HG02938 (cell line): ENCODE results near the gene ZNF35.
"Not testable (repeated sequence)": the region's sequence is repeated elsewhere in the genome, so short reads cannot be mapped to it uniquely, and the experiment has no call there.

Experiments
- ATAC-seq: cut with Tn5 transposase; IDR thresholded peaks from one replicate; pipeline ENCODE4 v1.9.1; 2021; ENCODE audit warnings: mild to moderate bottlenecking, moderate library complexity; ENCODE audit not compliant: unreplicated experiment

The ZNF35 gene

GRCh38 chr3:44648564-44649229, at the start of gene ZNF35:
Gene ZNF35 (plus strand): TSS chr3:44648732. CDS start chr3:44651068, 2,336 bp downstream.
- peak; percentile 89 for ATAC-seq

GRCh38 chr3:44601749-44602148, 46.8 kb upstream of the ZNF35 start:
- ATAC-seq: no peak

DNA sequence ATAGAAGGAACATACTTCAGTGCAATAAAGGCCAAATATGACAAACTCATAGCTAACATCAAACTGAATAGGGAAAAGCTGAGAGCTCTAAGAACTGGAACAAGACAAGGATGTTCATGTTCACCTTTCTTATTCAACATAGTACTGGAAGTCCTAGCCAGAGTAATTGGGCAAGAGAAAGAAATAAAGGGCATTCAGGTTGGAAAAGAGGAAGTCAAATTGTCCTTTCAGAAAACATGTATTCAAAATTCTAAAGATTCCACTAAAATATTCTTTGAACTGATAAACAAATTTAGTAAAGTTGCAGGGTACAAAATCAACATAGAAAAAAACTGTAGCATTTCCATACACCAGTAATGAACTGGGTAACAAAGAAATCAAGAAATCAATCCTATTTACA, 35.9 kb upstream of the ZNF35 start:
- no peak for ATAC-seq

GRCh38 chr3:44624749-44625480, 23.6 kb upstream of the ZNF35 start, which contains the start of gene ZNF197:
Gene ZNF197 (plus strand): TSS chr3:44625036. CDS start chr3:44629155, 4,119 bp downstream.
- ATAC-seq: peak; percentile 84

DNA sequence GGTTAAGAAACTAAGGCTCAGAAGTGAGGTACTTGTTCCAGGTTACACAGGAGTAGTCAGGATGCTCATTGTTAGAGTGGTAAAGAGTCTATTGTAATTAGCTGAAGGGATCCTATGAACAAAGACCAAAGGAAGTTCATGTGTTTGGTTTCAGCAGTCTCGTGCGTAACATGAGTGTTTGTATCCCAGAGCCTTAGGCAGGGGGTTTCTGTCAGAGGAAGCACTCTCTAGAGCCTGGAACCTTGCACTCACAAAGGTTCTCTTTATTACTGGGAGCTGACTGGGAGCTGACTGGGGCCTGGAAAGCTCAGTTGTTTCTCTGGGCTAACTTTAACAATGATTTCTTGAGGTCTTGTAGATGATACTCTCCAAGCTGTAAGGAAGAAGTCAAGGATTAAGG, 19.8 kb upstream of the ZNF35 start:
- no peak for ATAC-seq

- no peak for ATAC-seq
Observed at GRCh38 chr3:44632193-44632592, 16.3 kb upstream of the ZNF35 start.

GRCh38 chr3:44642337-44642736, 6.2 kb upstream of the ZNF35 start:
- ATAC-seq: no peak

GRCh38 chr3:44643024-44643423, 5.5 kb upstream of the ZNF35 start:
- ATAC-seq: no peak

- ATAC-seq: no peak
Observed at GRCh38 chr3:44647771-44648170, 761 bp upstream of the ZNF35 start.

DNA sequence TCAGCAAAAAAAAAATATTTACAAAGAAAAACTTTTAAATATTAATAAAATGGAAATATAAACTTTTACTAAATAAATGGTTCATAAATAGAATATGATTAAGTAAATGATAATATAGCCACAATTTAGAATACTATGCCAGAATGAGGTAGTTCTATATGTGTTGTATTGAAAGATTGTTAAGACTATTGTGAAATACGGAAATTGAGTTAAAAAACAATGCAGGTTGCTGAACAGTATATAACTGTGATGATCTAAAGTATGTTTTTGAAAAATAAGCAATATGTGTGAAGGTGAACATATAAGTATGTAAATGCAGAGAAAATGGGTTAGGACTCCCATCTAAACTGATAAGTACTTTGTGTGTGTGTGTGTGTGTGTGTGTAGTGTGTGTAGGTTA, 1.2 kb downstream of the ZNF35 start:
- no peak for ATAC-seq

DNA sequence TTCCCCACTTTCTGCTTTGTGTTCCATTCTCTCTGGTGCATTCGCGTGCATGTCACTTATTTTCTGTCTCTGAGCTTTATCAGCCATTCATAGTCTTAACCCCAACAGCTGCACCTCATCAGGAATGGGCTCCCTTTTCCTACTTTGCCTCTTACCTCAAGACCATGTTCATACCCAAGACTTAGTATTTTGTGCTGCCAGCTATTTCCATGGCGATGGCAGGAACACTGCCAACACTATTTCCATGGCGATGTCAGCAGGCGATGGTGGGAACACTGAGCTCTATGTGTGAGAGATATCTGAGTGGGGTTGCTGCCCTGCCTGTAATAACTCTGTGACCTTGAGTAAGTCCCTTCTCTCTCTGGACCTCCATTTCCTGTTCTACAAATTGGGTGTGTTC, 5.5 kb downstream of the ZNF35 start:
- ATAC-seq: no peak

- no peak for ATAC-seq
Observed at GRCh38 chr3:44659015-44659414, 10.5 kb downstream of the ZNF35 start.

DNA sequence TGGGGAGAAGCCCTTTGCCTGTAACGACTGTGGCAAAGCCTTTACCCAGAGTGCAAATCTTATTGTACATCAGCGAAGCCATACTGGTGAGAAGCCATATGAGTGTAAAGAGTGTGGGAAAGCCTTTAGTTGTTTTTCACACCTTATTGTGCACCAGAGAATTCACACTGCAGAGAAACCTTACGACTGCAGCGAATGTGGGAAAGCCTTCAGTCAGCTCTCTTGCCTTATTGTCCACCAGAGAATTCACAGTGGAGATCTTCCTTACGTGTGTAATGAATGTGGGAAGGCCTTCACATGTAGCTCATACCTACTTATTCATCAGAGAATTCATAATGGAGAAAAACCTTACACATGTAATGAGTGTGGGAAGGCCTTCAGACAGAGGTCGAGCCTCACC, 10.9 kb downstream of the ZNF35 start:
- ATAC-seq: no peak

DNA sequence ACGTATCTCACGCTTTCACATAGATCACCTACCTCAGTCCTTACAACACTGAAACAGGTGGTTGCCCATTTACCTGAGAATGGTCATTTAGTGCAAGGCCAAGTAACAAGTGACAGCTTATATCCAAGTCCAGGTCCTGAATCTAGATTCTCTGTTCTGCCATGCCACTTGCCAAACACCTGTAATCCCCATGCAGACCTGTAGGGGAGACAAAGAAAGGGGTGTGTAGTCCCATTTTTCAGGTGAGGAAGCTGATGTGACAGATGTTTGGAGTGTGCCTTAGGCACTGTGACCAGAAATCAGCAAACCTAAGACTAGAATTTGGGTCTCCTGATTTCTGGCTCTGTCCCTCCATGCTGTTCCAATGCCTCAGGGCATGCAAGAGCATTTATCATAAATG, 12.7 kb downstream of the ZNF35 start:
- no peak for ATAC-seq

- ATAC-seq: no peak
Observed at GRCh38 chr3:44665173-44665572, 16.6 kb downstream of the ZNF35 start.

GRCh38 chr3:44666346-44666745, 17.8 kb downstream of the ZNF35 start:
- ATAC-seq: no peak

DNA sequence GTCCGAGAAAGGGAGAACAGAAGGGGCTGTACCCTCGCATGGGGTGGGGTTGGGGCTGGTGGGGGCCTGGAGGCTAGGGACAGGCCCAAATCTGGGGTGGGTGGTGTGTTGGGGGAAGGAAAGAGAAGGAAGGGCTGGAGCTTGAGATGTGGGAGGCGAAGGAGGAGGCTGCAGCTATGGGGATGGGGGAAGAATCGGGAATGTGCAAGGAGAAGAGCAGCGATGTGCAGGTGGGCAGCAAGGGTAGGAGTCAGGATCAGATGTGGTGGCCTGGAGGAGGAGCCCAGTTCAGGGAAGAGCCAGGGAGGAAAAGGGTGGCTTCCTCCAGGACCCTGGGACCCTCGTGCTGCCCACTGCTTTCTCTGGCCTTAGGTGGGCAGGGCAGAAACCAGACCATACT, 21.2 kb downstream of the ZNF35 start:
- no peak for ATAC-seq

DNA sequence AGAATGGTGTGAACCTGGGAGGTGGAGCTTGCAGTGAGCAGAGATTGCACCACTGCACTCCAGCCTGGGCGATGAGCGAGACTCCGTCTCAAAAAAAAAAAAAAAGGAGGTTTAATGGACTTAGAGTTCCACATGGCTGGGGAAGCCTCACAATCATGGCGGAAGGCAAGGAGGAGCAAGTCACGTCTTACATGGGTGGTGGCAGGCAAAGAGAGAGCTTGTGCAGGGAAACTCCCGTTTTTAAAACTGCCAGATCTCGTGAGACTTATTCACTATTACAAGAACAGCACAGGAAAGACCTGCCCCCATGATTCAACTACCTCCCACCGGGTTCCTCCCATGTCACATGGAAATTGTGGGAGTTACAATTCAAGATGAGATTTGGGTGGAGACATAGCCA, 24.9 kb downstream of the ZNF35 start:
- ATAC-seq: not testable (repeated sequence)

GRCh38 chr3:44674211-44674610, 25.7 kb downstream of the ZNF35 start:
- ATAC-seq: no peak

GRCh38 chr3:44678480-44679116, 30.1 kb downstream of the ZNF35 start:
- no peak for ATAC-seq

DNA sequence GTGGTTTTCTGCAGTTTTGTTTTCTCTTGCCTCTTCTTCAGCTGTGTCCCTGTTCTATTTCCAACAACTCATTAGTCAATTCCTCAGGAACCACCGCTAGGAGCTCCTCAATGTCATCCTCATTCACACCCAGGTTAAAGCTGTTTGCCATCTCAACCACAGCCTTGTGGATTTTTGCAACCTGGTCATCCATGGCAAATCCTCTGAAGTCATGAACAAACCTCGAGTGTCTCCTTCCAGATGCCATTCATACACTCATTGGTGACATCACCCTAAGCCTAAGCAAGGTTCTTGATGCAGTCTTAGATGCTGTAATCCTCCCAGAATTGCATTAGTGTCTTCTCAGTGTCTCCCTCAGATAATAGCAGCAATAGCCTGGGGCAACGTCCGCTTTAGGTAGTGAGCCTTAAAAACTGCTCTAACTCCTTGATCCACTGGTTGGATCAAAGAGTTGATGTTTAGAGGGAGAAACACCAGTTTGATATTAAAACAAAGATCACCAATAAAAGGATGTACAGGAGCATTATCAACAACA, 32.5 kb downstream of the ZNF35 start:
- no peak for ATAC-seq
